Calu3 (cell line): Measurements from ENCODE around the gene SIAH2. TPM values are rescaled to one million over a fixed set of nuclear protein-coding genes. Genes with fewer than 3 reads are reported as not detected.

Experiments used
- BruUV-seq: library from RNA; stranded (reverse); fragments of 400-500 nt; replicated peaks from 2 replicates; lab custom pipeline; 2021; lab: Mats Ljungman, UMichigan
- CTCF ChIA-PET: fragments of 300-600 bp; sonication (Branson Sonifier 250); formaldehyde crosslinking; loops from one replicate; lab custom pipeline; 2022; ENCODE audit warnings: antibody characterized with exemption; lab: Charles Lee
- DNase-seq: peaks from one replicate; pipeline ENCODE4 v3.0.0; 2022
- H3K27ac Mint-ChIP-seq: one replicate; pipeline ENCODE4 v1.8.0; 2022; ENCODE audit warnings: mixed read lengths; ENCODE audit not compliant: unreplicated experiment
- H3K27me3 Mint-ChIP-seq: one replicate; pipeline ENCODE4 v1.8.0; 2022; ENCODE audit warnings: mixed read lengths; ENCODE audit not compliant: unreplicated experiment
- H3K36me3 Mint-ChIP-seq: one replicate; pipeline ENCODE4 v1.8.0; 2022; ENCODE audit warnings: mild to moderate bottlenecking, moderate library complexity, mixed read lengths; ENCODE audit not compliant: insufficient read depth, unreplicated experiment
- H3K4me1 Mint-ChIP-seq: one replicate; pipeline ENCODE4 v1.8.0; 2022; ENCODE audit warnings: mild to moderate bottlenecking, low read depth, mixed read lengths; ENCODE audit not compliant: unreplicated experiment
- H3K4me3 Mint-ChIP-seq: one replicate; pipeline ENCODE4 v1.8.0; 2022; ENCODE audit warnings: mild to moderate bottlenecking, low read depth, moderate library complexity, mixed read lengths; ENCODE audit not compliant: unreplicated experiment
- H3K9me3 Mint-ChIP-seq: one replicate; pipeline ENCODE4 v1.8.0; 2022; ENCODE audit warnings: low read depth, mixed read lengths; ENCODE audit not compliant: unreplicated experiment
- intact Hi-C: fragments of 100-400 bp; cut with micrococcal nuclease; formaldehyde crosslinking; loops from one replicate; pipeline ENCODE4 v1.10.0; 2022; ENCODE audit not compliant: unreplicated experiment
- total RNA-seq: library from RNA; stranded (reverse); gene quantifications from 2 replicates; pipeline ENCODE4 v1.2.3, GENCODE V29; 2022
- TF ChIP-seq, protein P1 (sequence below): fragments of 200-600 bp; IDR thresholded peaks from one replicate; pipeline ENCODE4 v1.8.0; 2022; ENCODE audit warnings: antibody characterized with exemption; ENCODE audit not compliant: unreplicated experiment

SIAH2 gene
- total RNA-seq, 1 experiment from 2014 or later, result 33.6 TPM

DNA sequence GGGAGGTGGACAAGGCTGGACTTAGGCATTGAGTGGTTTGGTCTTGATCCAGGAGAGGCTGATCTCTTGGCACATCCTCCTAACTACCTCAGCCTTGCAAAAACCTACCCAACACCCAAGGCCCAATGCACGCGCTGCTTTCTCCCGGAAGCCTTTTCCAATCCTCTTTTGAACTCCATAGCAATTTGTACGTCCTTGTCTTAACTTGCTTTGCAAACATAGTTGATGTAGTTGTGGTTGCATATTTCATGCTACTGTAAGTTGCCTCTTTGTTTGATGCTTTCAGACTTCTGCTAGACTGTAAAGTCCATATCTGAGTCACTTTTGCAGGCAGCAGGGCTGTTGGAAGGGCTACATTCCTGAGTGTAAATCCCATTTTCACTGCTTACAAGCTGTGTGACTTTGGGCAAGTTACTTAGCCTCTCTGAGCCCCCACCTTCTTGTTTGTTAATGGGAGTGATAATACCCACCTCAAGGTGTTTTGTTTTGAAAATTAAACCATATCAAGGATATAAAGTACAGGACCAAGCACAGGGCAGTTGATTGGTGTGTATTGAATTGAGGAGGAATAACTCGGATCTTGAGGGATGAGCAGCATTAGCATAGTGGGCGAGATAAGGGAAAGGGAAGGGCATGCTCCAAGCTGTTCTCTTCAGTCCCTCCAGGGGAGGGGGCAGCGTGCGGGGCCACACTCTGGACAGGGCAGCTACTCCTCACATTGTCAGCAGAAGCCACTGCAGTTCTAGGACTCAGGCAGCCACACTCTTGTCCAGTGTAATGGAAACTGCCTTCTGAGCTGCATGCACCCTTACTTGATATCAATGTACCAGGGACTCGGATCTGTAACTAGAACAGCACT lies 28.8 kb downstream of the SIAH2 start:
- CTCF ChIA-PET, result no interaction called here
- no TSS peak for BruUV-seq
- Mint-ChIP-seq H3K9me3 (no peaks in the 10 kb centered on the region), H3K4me3 (no peak overlapping the region), H3K36me3 (no peaks in the 10 kb centered on the region), H3K4me1 (no peaks in the 10 kb centered on the region), H3K27ac (no peak overlapping the region), H3K27me3 (no peaks in the 10 kb centered on the region)
- DNase-seq, result no peak
- TF ChIP-seq, protein P1, sequence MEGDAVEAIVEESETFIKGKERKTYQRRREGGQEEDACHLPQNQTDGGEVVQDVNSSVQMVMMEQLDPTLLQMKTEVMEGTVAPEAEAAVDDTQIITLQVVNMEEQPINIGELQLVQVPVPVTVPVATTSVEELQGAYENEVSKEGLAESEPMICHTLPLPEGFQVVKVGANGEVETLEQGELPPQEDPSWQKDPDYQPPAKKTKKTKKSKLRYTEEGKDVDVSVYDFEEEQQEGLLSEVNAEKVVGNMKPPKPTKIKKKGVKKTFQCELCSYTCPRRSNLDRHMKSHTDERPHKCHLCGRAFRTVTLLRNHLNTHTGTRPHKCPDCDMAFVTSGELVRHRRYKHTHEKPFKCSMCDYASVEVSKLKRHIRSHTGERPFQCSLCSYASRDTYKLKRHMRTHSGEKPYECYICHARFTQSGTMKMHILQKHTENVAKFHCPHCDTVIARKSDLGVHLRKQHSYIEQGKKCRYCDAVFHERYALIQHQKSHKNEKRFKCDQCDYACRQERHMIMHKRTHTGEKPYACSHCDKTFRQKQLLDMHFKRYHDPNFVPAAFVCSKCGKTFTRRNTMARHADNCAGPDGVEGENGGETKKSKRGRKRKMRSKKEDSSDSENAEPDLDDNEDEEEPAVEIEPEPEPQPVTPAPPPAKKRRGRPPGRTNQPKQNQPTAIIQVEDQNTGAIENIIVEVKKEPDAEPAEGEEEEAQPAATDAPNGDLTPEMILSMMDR, result no peak
- intact Hi-C loops, result no loop called here

DNA sequence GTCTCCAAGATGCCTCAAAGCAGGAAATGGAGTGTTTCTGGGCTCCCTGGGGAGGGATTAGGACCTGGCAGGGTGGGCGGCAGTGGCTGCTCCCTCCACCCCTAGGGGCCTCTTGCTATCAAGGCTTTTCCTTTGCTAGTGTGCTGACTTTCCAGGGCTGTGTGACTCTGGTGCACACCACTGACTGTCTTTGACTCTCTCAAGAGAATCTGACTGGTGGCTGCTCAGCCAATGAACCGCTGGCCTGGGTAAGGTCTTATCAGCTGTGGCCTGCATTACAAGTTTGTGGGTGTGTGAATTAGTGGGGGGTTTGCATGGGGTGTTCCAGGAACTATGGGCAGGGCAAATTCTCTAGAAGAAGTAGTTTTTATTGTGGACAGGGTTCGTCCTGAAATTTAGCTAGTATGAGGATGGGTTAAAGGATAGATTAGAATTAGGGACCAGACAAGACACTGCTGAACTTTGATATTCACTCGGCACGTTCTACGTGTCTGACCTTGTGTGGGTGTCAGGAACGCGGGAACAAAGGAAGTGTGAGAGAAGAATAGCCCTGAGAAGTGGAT lies 29.5 kb downstream of the SIAH2 start:
- TF ChIP-seq, protein P1, result no peak
- Mint-ChIP-seq H3K9me3 (no peaks in the 10 kb centered on the region), H3K27ac (no peak overlapping the region), H3K4me1 (no peaks in the 10 kb centered on the region), H3K4me3 (no peak overlapping the region), H3K27me3 (no peaks in the 10 kb centered on the region), H3K36me3 (no peaks in the 10 kb centered on the region)
- no TSS peak for BruUV-seq
- intact Hi-C loops, result no loop called here
- DNase-seq, result no peak
- CTCF ChIA-PET, result no interaction called here

DNA sequence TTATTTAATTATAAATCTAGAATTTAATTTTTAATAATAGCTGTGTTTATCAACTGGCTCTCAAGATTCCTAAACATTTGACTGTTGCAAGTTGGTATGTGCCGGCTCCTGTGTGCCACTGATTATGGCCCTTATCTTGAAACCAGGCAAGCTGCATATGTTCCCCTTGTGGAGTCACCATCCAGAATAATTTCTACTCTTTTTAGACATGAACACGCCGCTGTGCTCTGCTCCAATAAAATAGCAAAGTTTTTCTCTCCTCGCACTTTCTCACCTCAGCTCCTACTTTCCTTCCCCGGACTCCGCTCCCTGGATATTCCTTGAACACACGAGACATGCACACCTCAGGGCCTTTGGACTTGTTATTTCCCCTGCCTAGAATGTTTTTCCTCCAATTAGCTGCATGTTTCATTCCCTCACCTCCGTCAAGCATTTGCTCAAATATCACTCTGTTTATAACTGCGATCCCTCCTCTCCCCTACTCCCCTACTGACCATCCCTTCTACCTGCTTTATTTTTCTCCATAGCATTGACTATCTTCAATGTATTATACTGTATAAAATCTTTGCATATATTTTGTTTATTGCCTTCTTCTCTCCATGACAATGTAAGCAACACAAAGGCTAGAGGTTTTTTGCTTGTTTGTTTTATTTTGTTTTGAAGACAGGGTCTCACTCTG lies 33.1 kb downstream of the SIAH2 start:
- intact Hi-C loops, result no loop called here
- Mint-ChIP-seq H3K9me3 (no peaks in the 10 kb centered on the region), H3K4me3 (no peak overlapping the region), H3K27ac (no peak overlapping the region), H3K36me3 (no peaks in the 10 kb centered on the region), H3K4me1 (peaks cover 8% of the 10 kb centered on the region), H3K27me3 (no peaks in the 10 kb centered on the region)
- no peak for DNase-seq
- no TSS peak for BruUV-seq
- CTCF ChIA-PET, result interaction anchor here (0.6 kb wide), 1 partner anchor 16 kb away, joined by 3 read pairs; no protein-coding TSS in a partner anchor
- TF ChIP-seq, protein P1, result no peak

DNA sequence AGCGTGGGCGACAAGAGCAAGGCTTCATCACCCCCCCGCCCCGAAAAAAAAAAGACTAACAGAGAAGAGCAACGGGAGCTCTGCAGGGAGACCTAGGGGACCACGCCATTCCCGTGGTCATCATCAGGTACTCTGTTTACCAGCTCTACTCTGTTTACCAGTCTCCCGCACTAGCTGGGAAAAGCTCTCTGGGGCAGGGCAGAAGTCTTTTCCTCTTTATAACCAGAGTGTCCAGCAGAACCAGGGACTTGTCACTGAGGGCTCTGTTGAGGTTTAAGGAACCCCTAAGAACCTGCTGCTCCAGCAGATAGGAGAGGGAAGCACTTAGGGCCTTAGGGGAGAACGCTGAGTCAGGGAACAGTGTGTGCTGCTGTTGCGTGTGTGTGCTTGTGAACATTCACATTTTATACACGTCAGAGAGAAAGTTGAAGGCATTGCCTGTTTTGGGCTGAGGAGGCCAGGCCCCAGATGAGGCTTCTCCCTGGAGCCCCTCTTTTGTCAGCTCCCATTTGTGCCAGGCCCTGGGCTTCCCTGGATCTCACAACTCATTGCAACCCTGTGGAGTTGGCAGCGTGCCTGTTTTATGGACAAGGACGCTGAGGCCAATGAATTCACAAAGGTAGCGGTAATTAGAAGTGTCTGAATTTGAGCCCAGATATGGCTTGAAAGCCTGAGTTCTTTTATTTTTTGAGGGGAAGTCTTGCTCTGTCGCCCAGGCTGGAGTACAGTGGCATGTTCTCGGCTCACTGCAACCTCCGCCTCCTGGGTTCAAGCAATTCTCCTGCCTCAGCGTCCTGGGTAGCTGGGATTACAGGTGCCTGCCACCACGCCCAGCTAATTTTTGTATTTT lies 35.1 kb downstream of the SIAH2 start:
- intact Hi-C loops, result no loop called here
- H3K4me3 Mint-ChIP-seq, result no peak overlapping the region
- no peak for DNase-seq
- TF ChIP-seq, protein P1, result no peak
- no peak overlapping the region for H3K27ac Mint-ChIP-seq
- H3K9me3 Mint-ChIP-seq, result no peaks in the 10 kb centered on the region
- CTCF ChIA-PET, result interaction anchor here (0.5 to 1.3 kb wide), 2 partner anchors 24 to 35 kb away, joined by 4 to 5 read pairs; partner anchors contain the start of genes ERICH6 and SIAH2
- BruUV-seq, result no TSS peak
- no peaks in the 10 kb centered on the region for H3K27me3 Mint-ChIP-seq
- H3K36me3 Mint-ChIP-seq, result no peaks in the 10 kb centered on the region
- peaks cover 18% of the 10 kb centered on the region for H3K4me1 Mint-ChIP-seq
